C1 segment of cervical spinal cord (tissue), 14 donors: ENCODE measurements around the gene KRTAP5-9.
"Not testable (repeated sequence)": the region's sequence is repeated elsewhere in the genome, so short reads cannot be mapped to it uniquely, and the experiment has no call there.

Experiments
- DNase-seq, 14 donors: peaks; one replicate each; lab custom pipeline; 2025; lab: John Stamatoyannopoulos, UW

The KRTAP5-9 gene, protein sequence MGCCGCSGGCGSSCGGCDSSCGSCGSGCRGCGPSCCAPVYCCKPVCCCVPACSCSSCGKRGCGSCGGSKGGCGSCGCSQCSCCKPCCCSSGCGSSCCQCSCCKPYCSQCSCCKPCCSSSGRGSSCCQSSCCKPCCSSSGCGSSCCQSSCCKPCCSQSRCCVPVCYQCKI

GRCh38 chr11:71548120-71548519 lies at the start of gene KRTAP5-9:
Gene KRTAP5-9 (plus strand): TSS chr11:71548420. CDS start chr11:71548658, 238 bp downstream.
- DNase-seq, result no peak

- DNase-seq, result no peak
Measured at GRCh38 chr11:71499125-71499524, 49.1 kb upstream of the KRTAP5-9 start.

DNA sequence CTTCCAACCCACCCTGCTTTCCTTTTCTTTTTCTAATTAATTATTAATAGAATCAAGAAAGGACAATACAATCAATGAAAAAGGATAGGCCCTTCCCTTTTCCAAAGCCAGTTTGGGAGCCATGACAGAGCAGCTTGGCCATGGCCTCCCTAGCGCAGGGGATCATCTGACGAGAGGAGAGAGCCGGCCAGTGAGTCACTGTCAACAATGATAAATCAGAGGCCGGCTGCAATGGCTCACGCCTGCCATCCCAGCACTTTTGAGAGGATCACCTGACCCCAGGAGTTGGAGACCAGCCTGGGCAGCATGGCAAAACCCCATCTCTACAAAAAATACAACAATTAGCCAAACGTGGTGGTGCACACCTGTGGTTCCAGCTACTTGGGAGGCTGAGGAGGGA lies 48.7 kb upstream of the KRTAP5-9 start:
- DNase-seq, result peak in 1 of 14 donors; percentile 10

GRCh38 chr11:71500601-71501021 lies 47.6 kb upstream of the KRTAP5-9 start:
- DNase-seq, result peak in 5 of 14 donors; percentile 4 to 26 (median 10)

GRCh38 chr11:71501071-71501985 lies 46.9 kb upstream of the KRTAP5-9 start:
- no peak for DNase-seq

DNA sequence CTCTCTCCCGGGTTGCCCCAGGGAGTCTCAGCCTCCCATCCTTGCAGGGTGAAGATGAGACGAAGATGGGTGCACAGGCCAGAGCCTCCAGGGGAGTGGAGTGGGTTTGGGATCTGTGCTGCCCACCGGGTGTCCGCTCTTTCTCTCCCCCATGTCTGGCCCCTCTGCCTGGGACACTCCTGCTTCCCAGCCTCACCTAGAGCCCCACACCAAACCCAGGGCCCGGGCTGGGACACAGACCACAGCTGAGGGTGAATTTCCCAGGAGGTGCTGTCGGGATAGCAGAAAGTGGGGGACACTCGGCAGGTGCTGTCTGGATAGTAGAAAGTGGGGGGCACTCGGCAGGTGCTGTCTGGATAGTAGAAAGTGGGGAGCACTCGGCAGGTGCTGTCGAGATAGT lies 46.2 kb upstream of the KRTAP5-9 start:
- no peak for DNase-seq

GRCh38 chr11:71502871-71503435 lies 45.3 kb upstream of the KRTAP5-9 start:
- DNase-seq, result no peak

- no peak for DNase-seq
Measured at GRCh38 chr11:71504531-71504930, 43.7 kb upstream of the KRTAP5-9 start.

GRCh38 chr11:71505001-71505400 lies 43.2 kb upstream of the KRTAP5-9 start:
- no peak for DNase-seq

DNA sequence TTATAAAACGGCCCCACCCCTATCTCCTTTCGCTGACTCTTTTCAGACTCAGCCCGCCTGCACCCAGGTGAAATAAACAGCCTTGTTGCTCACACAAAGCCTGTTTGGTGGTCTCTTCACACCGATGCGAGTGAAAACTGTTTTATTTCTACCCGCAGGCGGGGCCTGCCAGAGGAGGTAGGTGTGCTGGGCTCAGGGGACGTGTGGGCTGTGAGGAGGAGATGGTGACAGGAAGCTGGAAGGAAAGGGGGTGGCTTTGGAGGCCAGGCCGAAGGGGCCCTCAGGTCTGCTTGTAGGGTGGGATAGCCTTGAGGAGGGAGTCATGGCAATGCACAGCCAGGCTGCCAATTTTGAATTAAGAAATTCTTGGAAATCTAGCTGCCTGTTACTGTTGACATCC lies 42.4 kb upstream of the KRTAP5-9 start:
- DNase-seq, result no peak

DNA sequence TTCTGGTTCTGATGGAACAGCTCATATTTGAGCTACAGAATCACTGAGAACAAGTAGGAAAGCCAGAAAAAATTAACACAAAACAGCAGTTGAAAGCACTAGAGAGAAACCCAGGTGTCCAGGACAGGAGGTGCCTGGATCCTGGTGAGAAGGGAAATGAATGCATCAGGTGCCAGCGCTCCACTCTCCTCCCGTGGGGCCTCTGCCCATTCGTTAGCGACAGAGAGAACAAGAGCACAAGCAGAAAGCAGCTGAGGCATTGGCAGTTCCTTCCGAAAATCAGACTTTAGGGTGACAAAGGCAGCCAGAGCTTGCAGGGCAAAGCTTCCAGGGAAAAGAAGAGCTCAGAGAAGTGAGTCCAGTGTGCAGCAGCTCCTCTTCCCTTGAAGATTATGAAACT lies 41.1 kb upstream of the KRTAP5-9 start:
- DNase-seq, result no peak

DNA sequence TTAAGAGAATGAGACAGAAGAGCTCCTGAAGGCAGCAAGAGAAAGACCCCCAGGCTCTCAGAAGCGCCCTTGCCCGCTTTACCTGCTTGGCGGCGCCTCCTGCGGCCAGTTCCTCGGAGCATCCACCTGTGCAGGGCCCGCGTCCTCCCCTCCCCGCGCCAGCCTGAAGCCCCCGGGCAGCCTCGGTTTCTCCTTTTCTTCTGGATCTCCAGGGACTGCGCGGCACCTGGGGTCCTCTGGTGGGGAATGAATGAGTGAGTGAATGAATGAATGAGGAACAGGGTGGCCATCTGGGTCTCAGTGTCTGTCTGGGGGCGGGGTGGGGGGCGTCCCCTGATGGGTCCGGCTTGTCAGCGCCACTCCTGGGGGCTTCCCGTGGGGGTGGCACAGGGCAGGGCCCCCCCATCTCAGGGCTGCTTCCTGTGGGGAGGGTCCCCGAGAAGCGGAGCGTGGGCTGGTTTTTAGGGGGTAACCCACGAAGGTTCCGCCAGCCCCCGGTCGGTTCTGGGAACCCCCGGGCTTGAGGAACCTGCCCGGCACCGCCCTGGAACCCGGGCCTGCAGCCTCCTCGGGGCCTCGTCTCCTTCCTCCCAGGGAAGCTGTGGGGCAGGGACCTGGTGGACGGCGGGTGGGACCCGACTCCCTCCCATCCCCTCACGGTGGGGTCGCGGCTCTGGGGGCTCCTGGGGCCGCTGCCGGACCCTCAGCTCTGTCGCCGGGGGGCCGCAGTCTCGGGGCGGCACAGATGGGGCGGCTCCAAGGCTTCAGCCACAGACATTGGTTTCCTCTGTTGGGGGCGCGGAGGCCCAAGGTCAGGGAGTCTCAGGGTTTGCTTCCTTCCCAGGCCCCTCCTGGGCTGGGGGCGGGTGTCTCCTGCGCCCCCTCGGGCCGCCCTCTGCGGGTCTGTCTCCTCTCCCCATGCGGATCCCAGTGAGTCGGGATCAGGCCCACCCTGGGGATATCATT lies 29.4 kb upstream of the KRTAP5-9 start:
- DNase-seq, result no peak

DNA sequence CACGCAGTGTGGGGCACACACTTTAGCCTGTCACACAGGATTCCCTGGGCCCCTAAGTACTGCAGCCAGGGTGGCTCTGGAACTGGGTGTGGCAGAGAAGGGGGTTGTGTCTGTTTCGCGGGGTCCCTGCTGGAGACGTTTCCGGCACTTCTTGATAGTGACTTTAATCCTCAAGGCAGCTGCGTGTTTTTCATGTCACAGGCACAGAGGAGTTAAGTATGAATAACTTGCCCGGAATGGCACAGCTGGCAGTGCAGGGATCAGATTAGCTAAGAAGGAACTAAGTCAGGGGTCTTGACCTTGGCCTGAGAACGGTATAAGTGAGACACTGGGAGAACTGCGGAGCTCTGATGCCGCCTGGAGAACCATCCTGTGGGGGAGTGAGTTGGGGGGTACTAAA lies 28.7 kb upstream of the KRTAP5-9 start:
- no peak for DNase-seq

DNA sequence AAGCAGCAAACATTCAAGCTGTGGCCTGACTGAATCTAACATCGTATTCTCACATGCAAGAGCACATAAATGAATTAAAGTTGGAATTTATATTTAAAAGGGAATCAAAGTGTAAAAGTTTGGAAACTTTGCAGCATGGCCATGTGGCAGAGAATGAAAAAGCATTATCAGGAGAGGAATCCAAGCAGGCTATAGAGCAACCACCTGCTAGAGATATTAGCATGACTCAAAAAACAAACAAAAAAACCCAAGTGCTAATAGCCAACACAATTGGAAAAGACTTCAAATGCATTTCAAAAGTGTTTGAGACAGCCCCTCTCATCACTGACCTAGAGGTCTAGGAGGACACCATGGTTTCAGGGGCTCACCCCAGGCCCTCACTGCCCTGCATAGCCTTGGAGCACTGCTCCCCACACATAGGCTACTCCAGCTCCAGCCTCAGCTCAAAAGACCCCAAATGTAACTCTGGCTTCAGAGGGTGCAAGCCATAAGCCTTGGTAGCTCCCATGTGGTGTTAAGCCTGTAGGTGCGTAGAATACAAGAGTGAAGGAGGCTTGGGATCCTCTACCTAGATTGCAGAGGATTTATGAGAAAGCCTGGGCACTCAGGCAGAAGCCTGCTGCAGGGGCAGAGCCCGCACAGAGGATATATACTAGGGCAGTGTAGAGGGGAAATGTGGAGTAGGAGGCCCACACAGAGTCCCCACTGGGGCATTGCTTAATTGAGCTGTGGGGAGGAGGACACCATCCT lies 22.9 kb upstream of the KRTAP5-9 start:
- DNase-seq, result no peak

DNA sequence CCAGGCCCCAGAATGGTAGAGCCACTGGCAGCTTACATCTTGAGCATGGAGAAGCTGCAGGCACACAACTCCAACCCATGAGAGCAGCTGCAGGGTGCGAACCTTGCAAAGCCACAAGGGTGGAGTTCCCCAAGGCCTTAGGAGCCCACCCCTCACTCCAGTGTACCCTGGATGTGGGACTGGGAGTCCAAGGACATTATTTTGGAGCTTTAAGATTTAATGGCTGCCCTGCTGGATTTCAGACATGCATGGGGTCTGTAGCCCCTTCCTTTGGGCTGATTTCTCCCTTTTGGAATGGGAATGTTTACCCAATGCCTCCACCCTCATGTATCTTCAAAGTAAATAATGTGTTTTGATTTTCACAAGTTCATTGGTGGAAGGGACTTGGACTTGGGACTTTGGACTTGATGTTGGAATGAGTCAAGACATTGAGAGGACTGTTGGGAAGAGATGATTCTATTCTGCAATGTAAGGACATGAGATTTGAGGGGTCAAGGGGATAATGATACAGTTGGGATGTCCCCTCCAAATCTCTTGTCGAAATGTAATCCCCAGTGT lies 22.2 kb upstream of the KRTAP5-9 start:
- DNase-seq, result no peak

DNA sequence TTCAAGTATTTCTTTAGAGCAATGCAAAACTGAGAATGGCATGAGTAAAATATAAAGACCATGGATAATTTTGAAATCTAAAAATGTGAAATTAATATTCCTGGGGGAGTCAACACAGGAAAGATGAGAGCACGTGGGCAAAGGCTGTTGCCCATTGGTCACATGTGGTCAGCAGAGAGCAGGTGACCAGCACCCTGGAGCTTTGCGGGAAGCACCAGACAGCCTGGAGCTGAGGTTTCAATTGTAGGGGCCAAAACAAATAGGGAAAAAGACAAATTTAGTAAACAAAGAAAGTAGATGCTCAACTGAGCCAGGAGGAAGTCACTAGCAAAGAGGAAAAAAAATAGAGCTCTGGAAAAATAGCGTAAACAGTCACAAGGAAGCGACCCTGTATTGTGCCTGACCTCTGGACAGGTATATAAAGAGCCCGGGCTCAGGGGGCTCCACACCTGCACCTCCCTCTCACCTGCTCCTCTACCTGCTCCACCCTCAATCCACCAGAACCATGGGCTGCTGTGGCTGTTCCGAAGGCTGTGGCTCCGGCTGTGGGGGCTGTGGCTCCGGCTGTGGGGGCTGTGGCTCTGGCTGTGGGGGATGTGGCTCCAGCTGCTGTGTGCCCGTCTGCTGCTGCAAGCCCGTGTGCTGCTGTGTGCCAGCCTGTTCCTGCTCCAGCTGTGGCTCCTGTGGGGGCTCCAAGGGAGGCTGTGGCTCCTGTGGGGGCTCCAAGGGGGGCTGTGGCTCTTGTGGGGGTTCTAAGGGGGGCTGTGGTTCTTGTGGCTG lies 21.2 kb upstream of the KRTAP5-9 start, which contains the start of gene KRTAP5-7:
Gene KRTAP5-7, plus strand, starts transcription at position 472 of the 780 bp plus-strand sequence. Its CDS starts 34 bp downstream, at position 506.
- DNase-seq, result not testable (repeated sequence)

GRCh38 chr11:71527576-71528210 lies 20.5 kb upstream of the KRTAP5-9 start:
- DNase-seq, result no peak

- no peak for DNase-seq
Measured at GRCh38 chr11:71530602-71531001, 17.6 kb upstream of the KRTAP5-9 start.

GRCh38 chr11:71532036-71532610 lies 16.1 kb upstream of the KRTAP5-9 start:
- DNase-seq, result no peak
